ENCODE measurements around the gene PEX3. TPM values are rescaled to one million over a fixed set of nuclear protein-coding genes. Genes with fewer than 3 reads are reported as not detected.

The PEX3 gene
- total RNA-seq, 2 donors from 2014 or later: 10.0 to 12.2 TPM

DNA sequence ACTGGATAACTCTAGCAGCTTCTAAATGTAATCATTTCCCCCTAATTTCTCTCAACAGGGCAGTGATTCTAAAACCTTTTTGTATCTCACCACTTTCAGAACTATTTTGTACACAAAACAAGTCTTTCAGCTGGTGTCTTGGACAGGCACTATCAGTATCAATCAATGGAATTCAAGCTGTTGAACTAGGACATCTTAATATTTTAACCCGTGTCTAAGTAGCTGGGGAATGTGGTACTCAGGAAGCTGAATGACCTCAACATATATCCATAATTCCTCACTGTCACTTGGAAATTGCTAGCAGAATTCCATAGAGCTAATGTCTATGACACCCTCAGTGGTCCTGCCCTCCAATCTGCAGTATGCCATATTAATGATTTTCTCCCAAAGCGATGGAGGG is 24.6 kb upstream of the PEX3 start:
- Histone ChIP-seq H3K9ac (ENCODE audit: extremely low read depth, low read length, poor library complexity, severe bottlenecking) (no peak overlapping the region), H3K36me3 (ENCODE audit: control insufficient read depth, insufficient read depth, low read length) (peaks cover 3% of the 10 kb centered on the region), H3K27me3 (ENCODE audit: control insufficient read depth, insufficient read depth, low read length, poor library complexity, severe bottlenecking) (no peaks in the 10 kb centered on the region), H3K4me1 (ENCODE audit: control insufficient read depth, insufficient read depth, low read length) (no peaks in the 10 kb centered on the region), H3K27ac (ENCODE audit: low read depth, low read length) (no peak overlapping the region), H3K9me3 (ENCODE audit: control insufficient read depth, low read length) (no peaks in the 10 kb centered on the region), H3K4me3 (ENCODE audit: low read length) (no peak overlapping the region)
- TF ChIP-seq, protein P1, sequence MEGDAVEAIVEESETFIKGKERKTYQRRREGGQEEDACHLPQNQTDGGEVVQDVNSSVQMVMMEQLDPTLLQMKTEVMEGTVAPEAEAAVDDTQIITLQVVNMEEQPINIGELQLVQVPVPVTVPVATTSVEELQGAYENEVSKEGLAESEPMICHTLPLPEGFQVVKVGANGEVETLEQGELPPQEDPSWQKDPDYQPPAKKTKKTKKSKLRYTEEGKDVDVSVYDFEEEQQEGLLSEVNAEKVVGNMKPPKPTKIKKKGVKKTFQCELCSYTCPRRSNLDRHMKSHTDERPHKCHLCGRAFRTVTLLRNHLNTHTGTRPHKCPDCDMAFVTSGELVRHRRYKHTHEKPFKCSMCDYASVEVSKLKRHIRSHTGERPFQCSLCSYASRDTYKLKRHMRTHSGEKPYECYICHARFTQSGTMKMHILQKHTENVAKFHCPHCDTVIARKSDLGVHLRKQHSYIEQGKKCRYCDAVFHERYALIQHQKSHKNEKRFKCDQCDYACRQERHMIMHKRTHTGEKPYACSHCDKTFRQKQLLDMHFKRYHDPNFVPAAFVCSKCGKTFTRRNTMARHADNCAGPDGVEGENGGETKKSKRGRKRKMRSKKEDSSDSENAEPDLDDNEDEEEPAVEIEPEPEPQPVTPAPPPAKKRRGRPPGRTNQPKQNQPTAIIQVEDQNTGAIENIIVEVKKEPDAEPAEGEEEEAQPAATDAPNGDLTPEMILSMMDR (conservative IDR thresholded peaks at IDR 0.05): no peak
- Mint-ChIP-seq H3K4me1 (no peaks in the 10 kb centered on the region), H3K36me3 (ENCODE audit: low read depth) (no peaks in the 10 kb centered on the region), H3K27me3 (ENCODE audit: insufficient read depth) (no peaks in the 10 kb centered on the region), H3K4me3 (no peak overlapping the region), H3K27ac (no peak overlapping the region), H3K9me3 (no peaks in the 10 kb centered on the region)
- no peak for DNase-seq
- 83 to 100% methylated on average over 1 to 2 of the region's 2 CpGs for WGBS, 2 experiments (ENCODE audit: insufficient coverage in 1 of 2, insufficient read length in 1 of 2)

DNA sequence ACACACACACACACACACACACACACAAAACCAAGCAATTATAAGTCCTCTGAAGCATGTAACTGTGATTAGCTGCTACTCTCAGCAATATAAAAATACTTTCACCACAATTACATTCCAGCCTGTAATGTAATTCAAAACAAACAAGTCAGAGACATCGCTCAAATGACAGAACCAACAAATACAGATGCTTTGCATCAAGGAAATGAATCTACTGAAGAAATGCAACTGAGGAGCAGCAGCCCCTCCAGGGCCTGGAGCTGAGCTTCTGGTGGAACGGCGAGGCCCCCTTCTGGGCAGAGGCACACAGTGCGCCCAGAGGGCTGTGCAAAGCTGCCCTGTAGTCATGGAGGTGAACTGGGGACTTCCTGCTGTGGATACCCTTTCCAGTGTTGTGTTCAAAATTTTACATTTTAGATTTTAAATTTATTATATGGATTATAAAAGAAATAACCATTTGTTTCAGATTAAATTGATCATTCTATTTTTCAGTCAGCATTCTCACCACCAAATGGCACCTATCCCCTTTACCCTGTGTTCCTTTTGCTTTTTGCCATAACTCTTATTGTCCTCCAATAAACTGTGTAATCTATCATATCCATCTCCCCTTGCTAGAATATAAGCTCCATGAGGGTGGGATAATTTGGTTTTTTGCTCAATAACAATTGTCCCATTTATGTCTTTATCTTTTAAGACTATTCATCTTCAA is 23.3 kb upstream of the PEX3 start:
- no peaks in the 10 kb centered on the region for H3K9me3 ChIP-seq (ENCODE audit: control insufficient read depth, low read length)
- WGBS, 2 experiments (ENCODE audit: insufficient coverage in 1 of 2, insufficient read length in 1 of 2): 10 to 40% methylated on average over 1 to 4 of the region's 4 CpGs

DNA sequence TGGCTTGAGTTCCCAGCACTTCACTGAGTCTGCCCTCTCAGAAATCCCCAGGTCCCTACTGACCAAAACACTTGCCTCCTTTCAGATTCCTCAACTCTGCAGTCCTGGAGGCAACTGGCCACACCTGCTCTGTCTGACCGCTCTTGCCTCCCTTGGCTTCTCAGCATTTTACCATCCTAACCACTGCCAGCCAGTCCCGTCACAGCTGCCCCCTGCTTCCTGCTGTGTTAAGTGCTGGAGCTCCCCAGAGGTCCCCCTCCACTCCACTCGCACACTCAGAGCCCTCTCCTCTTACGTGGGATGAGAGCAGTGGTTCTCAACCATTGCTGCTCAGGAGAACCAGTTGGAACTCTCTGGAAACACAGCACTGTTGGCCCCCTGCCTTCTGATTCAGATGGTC is 20.6 kb upstream of the PEX3 start:
- Histone ChIP-seq H3K27ac (ENCODE audit: low read depth, low read length) (no peak overlapping the region), H3K36me3 (ENCODE audit: control insufficient read depth, insufficient read depth, low read length) (peaks cover 9% of the 10 kb centered on the region), H3K4me1 (ENCODE audit: control insufficient read depth, insufficient read depth, low read length) (no peaks in the 10 kb centered on the region), H3K9ac (ENCODE audit: extremely low read depth, low read length, poor library complexity, severe bottlenecking) (no peak overlapping the region), H3K27me3 (ENCODE audit: control insufficient read depth, insufficient read depth, low read length, poor library complexity, severe bottlenecking) (no peaks in the 10 kb centered on the region), H3K9me3 (ENCODE audit: control insufficient read depth, low read length) (no peaks in the 10 kb centered on the region), H3K4me3 (ENCODE audit: low read length) (no peak overlapping the region)
- no peaks in the 10 kb centered on the region for H3K27me3 Mint-ChIP-seq (ENCODE audit: insufficient read depth)
- TF ChIP-seq, protein P1 (conservative IDR thresholded peaks at IDR 0.05): no peak
- peak overlapping the region; percentile 42 for H3K27ac Mint-ChIP-seq
- no peaks in the 10 kb centered on the region for H3K9me3 Mint-ChIP-seq
- no peak overlapping the region for H3K4me3 Mint-ChIP-seq
- peaks cover 2% of the 10 kb centered on the region for H3K36me3 Mint-ChIP-seq (ENCODE audit: low read depth)
- DNase-seq: no peak
- no peaks in the 10 kb centered on the region for H3K4me1 Mint-ChIP-seq
- 40 to 93% methylated on average over 1 to 4 of the region's 4 CpGs for WGBS, 2 experiments (ENCODE audit: insufficient coverage in 1 of 2, insufficient read length in 1 of 2)

More for the DNA sequence above, 23.3 kb upstream of the PEX3 start:
- no peak overlapping the region for H3K9ac ChIP-seq (ENCODE audit: extremely low read depth, low read length, poor library complexity, severe bottlenecking)
- no peaks in the 10 kb centered on the region for H3K27me3 Mint-ChIP-seq (ENCODE audit: insufficient read depth)
- H3K4me3 Mint-ChIP-seq: no peak overlapping the region
- H3K36me3 Mint-ChIP-seq (ENCODE audit: low read depth): no peaks in the 10 kb centered on the region
- no peaks in the 10 kb centered on the region for H3K4me1 ChIP-seq (ENCODE audit: control insufficient read depth, insufficient read depth, low read length)
- H3K27ac Mint-ChIP-seq: no peak overlapping the region
- H3K4me3 ChIP-seq (ENCODE audit: low read length): no peak overlapping the region
- H3K36me3 ChIP-seq (ENCODE audit: control insufficient read depth, insufficient read depth, low read length): peaks cover 5% of the 10 kb centered on the region
- DNase-seq: peak; percentile 92
- TF ChIP-seq, protein P1 (conservative IDR thresholded peaks at IDR 0.05): peak; percentile 99
- H3K4me1 Mint-ChIP-seq: no peaks in the 10 kb centered on the region
- no peaks in the 10 kb centered on the region for H3K9me3 Mint-ChIP-seq
- no peak overlapping the region for H3K27ac ChIP-seq (ENCODE audit: low read depth, low read length)
- no peaks in the 10 kb centered on the region for H3K27me3 ChIP-seq (ENCODE audit: control insufficient read depth, insufficient read depth, low read length, poor library complexity, severe bottlenecking)
